ENCODE data around the gene MYL10.
"Not testable (repeated sequence)": the region's sequence is repeated elsewhere in the genome, so short reads cannot be mapped to it uniquely, and the experiment has no call there.

MYL10 gene

GRCh38 chr7:101617451-101618206 is 11.5 kb downstream of the MYL10 start:
- no peak for FAIRE-seq

- no peak for FAIRE-seq
Observed at GRCh38 chr7:101615446-101615845, 13.7 kb downstream of the MYL10 start.

- FAIRE-seq = no peak
Observed at GRCh38 chr7:101614939-101615302, 14.2 kb downstream of the MYL10 start.

- no peak for FAIRE-seq
Observed at GRCh38 chr7:101614098-101614938, 14.8 kb downstream of the MYL10 start.

DNA sequence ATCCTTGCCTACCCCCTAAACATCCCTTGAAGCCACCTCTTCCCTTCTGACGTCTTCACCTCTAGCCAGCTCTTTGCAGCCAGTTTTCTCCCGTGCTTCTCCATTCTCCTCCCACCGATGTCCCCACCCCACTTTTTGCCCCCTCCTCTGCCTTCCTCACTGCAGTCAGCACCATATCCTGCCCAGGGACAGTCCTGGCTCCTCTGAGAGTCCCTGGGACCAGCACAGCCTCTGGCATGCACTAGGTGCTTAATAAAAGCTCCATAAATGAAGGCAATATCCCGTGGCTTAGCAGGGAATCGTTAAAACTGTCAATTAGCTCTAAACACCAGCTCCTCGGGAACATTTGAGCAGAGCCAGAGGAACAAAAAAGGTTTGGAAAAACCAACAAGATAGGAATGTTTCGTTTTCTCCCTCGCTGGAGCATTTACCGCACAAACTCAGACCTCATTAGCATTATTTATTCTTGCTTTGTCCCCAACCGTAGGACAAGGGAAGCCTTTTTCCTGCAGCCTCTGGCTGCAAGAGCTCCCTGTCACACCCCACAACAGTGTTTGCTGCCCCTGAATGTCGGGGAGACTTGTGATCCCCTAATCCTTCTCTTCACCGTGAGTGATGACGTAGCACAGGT is 16.1 kb downstream of the MYL10 start:
- no peak for FAIRE-seq

GRCh38 chr7:101608772-101609713 is 20.1 kb downstream of the MYL10 start:
- FAIRE-seq = no peak

- no peak for FAIRE-seq
Observed at GRCh38 chr7:101606498-101606923, 22.6 kb downstream of the MYL10 start.

- FAIRE-seq = no peak
Observed at GRCh38 chr7:101605611-101606497, 23.2 kb downstream of the MYL10 start.

DNA sequence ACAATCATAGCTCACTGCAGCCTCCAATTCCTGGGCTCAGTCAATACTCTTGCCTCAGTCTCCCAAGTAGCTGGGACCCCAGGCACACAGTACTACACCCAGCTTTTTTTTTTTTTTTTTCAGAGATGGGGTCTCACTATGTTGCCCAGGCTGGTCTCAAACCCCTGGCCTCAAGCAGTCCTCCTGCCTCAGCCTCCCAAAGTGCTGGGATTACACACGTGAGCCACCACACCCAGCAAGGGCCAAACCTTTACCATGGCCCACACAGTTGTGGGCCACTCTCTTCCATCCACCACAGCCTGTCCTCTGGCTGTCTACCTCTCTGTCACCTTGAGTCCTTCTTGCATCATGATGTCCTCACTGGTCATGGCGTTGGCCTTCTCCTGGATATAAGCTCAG is 24.2 kb downstream of the MYL10 start:
- not testable (repeated sequence) for FAIRE-seq

- no peak for FAIRE-seq
Observed at GRCh38 chr7:101604331-101604933, 24.7 kb downstream of the MYL10 start.

DNA sequence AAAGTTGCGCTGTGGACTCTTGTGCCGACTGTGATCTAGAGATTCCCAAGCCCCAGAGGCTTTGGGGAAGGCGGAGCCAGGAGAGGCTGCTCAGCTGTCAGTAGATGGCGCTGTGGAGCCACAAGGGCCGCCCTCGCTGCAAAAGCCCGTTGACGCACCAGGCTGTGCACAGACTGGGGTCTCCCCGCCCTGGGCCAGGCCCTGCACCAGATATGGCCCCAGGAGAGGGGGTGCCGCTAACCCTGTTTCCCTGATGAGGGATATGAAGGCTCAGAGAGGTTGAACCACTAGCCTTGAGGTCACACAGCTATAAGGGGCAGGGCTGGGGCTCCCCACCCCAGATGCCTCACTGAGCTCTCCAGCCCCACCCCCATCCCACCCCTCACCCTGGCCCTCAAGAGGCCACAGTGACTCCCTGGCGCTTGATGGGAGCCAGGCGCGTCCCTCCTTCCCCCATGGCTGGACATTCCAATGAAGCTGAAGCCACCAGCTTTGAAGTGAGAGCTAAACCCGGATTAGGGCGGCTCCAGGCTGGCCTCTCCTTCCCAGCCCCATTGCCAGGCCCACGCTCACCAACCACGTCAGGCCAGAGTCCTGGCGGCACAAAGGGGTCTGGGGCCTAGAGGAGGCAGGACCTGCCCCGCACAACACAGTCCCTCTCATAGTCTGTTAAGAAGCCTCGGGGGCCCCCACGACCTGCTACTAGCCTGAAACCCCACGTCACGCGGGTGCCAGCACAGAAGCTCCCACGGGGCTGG is 26.4 kb downstream of the MYL10 start:
- FAIRE-seq = no peak

GRCh38 chr7:101602082-101602481 is 27.0 kb downstream of the MYL10 start:
- no peak for FAIRE-seq

DNA sequence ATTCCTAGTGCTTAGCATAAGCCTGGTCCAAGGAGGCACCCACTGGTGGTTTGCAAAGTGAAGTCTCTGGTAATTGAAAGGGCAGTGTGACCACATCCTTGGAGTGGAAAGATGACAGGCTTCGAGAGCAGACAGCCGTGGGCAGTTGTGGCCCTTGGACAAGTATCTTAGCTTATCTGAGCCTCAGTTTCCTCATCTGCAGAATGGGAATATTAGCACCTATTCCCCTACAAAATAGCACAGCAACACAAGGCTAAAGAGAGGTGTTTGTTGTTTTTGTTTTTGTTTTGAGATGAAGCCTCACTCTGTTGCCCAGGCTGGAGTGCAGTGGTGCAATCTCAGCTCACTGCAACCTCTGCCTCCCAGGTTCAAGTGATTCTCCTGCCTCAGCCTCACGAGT is 29.3 kb downstream of the MYL10 start:
- FAIRE-seq = no peak

GRCh38 chr7:101598986-101599771 is 29.9 kb downstream of the MYL10 start:
- no peak for FAIRE-seq

- FAIRE-seq = no peak
Observed at GRCh38 chr7:101598422-101598985, 30.6 kb downstream of the MYL10 start.

GRCh38 chr7:101597941-101598340 is 31.2 kb downstream of the MYL10 start:
- no peak for FAIRE-seq

DNA sequence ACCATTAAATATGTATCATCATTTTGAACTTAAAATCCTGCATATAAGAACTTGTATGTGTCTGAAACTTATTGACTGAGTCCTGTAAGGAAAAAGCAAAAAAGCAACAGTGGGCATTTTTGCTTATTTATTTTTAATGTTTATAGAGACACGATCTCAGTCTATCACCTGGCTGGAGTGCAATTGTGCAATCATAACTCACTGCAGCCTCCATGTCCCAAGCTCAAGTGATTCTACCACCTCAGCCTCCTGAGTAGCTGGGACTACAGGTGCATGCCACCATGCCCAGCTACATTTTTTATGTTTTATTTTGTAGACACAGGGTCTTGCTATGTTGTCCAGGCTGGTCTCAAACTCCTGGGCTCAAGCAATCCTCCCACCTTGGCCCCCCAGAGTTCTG is 32.2 kb downstream of the MYL10 start:
- FAIRE-seq = no peak

DNA sequence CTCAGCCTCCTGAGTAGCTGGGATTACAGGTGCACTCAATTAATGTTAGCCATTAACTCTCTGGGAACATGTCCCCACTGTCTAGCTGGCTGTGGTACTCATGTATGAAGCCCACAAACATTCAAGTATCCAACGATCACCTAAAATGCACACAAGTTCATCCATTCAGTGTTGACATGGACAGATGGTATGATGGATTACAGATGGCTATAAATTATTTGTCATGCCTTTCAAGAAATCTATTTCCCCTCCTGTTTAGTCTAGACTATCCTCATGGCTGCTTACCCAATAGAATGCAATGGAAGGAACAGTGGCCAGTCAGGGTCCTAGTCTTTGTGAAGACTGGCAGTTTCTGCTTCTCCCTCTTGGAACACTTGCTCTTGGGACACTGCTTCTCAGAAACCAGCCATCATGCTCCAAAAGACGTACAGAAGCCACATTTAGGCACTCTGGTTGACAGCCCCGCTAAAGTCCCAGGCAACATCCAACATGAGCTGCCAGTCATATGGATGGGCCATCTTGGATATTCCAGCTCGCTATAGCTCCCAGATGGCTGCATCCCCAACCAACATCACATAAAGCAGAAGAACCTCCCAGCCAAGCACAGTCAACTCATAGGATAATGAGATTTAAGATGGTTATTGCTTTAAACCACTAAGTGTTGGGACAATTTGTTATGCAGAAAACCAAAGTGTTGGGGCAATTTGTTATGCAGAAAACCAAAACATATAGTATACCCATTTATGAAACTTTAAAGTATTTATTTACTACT is 33.1 kb downstream of the MYL10 start:
- no peak for FAIRE-seq
